Fibroblast of lung (primary cell): Measurements from ENCODE around the gene FKBP9.

Source experiments
- CTCF ChIP-seq, 2 donors: IDR thresholded peaks in 1 of 2; conservative IDR thresholded peaks in 1 of 2; 1 replicate in 1 of 2; 2 replicates in 1 of 2; pipeline ENCODE4 v1.5.1; 2011 to 2012; ENCODE audit warnings: low read length in 2 of 2, control low read depth in 1 of 2, inconsistent platforms in 1 of 2, low read depth in 1 of 2, mild to moderate bottlenecking in 1 of 2
- EZH2 ChIP-seq: IDR thresholded peaks from 2 replicates; pipeline ENCODE4 v1.5.1; 2012; ENCODE audit warnings: low read length, control low read depth, mild to moderate bottlenecking; ENCODE audit errors: missing control alignments

- TF ChIP-seq CTCF (conservative IDR thresholded peaks at IDR 0.05 in 1 of 2, IDR thresholded peaks at IDR 0.05 in 1 of 2; ENCODE audit: low read depth in 1 of 2, low read length in 2 of 2) = peak in 1 of 2 donors; percentile 9
- no peak for TF ChIP-seq EZH2
Measured at GRCh38 chr7:32914184-32914583, 43.1 kb upstream of the FKBP9 start.
